Stimulated activated memory B cell treated with anti-CD40 and anti-IgM and Interleukin-4, amounts not matched to agents 10 μg/mL and 1 μg/mL and 100 μg/mL, for 72 hours (primary cell): ENCODE data around the gene EPOP.
A peak's percentile ranks its signal among the peaks of the same experiment; 100 is the strongest.
"Not testable (repeated sequence)": the region's sequence is repeated elsewhere in the genome, so short reads cannot be mapped to it uniquely, and the experiment has no call there.

Experiments
- ATAC-seq: fragments of 150-1000 bp; cut with Tn5 transposase; 2 replicates; pipeline ENCODE4 v1.10.0; 2021
- H3K27ac Mint-ChIP-seq: one replicate; pipeline ENCODE4 v1.8.0; 2022; ENCODE audit warnings: mild to moderate bottlenecking, mixed read lengths
- H3K27me3 Mint-ChIP-seq: one replicate; pipeline ENCODE4 v1.8.0; 2022; ENCODE audit warnings: mixed read lengths
- H3K36me3 Mint-ChIP-seq: one replicate; pipeline ENCODE4 v1.8.0; 2022; ENCODE audit warnings: mixed read lengths
- H3K4me1 Mint-ChIP-seq: one replicate; pipeline ENCODE4 v1.8.0; 2022; ENCODE audit warnings: mixed read lengths
- H3K4me3 Mint-ChIP-seq: one replicate; pipeline ENCODE4 v1.8.0; 2022; ENCODE audit warnings: mild to moderate bottlenecking, moderate library complexity, mixed read lengths
- H3K9me3 Mint-ChIP-seq: one replicate; pipeline ENCODE4 v1.8.0; 2022; ENCODE audit warnings: mixed read lengths

The EPOP gene

GRCh38 chr17:38653230-38653629 lies 21.5 kb downstream of the EPOP start:
- H3K27me3 Mint-ChIP-seq = peaks cover 57% of the 10 kb centered on the region
- H3K9me3 Mint-ChIP-seq = no peaks in the 10 kb centered on the region
- no peak overlapping the region for H3K4me3 Mint-ChIP-seq
- H3K27ac Mint-ChIP-seq = no peak overlapping the region
- no peaks in the 10 kb centered on the region for H3K36me3 Mint-ChIP-seq
- H3K4me1 Mint-ChIP-seq = peaks cover 24% of the 10 kb centered on the region
- no peak for ATAC-seq

GRCh38 chr17:38650653-38651173 lies 24.0 kb downstream of the EPOP start:
- H3K36me3 Mint-ChIP-seq, ATAC-seq, H3K4me3 Mint-ChIP-seq, H3K9me3 Mint-ChIP-seq, H3K27ac Mint-ChIP-seq: not testable (repeated sequence)
- peaks cover 37% of the 10 kb centered on the region for H3K27me3 Mint-ChIP-seq
- H3K4me1 Mint-ChIP-seq = peaks cover 15% of the 10 kb centered on the region

- H3K36me3 Mint-ChIP-seq = no peaks in the 10 kb centered on the region
- no peak overlapping the region for H3K4me3 Mint-ChIP-seq
- H3K27ac Mint-ChIP-seq = no peak overlapping the region
- peaks cover 59% of the 10 kb centered on the region for H3K27me3 Mint-ChIP-seq
- H3K9me3 Mint-ChIP-seq = no peaks in the 10 kb centered on the region
- ATAC-seq = no peak
- H3K4me1 Mint-ChIP-seq = no peaks in the 10 kb centered on the region
Observed at GRCh38 chr17:38637951-38638350, 36.8 kb downstream of the EPOP start.

GRCh38 chr17:38636054-38636453 lies 38.7 kb downstream of the EPOP start:
- no peak for ATAC-seq
- H3K27me3 Mint-ChIP-seq = peaks cover 59% of the 10 kb centered on the region
- H3K27ac Mint-ChIP-seq = no peak overlapping the region
- H3K9me3 Mint-ChIP-seq = no peaks in the 10 kb centered on the region
- no peaks in the 10 kb centered on the region for H3K36me3 Mint-ChIP-seq
- H3K4me1 Mint-ChIP-seq = no peaks in the 10 kb centered on the region
- no peak overlapping the region for H3K4me3 Mint-ChIP-seq

- no peak overlapping the region for H3K4me3 Mint-ChIP-seq
- no peak overlapping the region for H3K27ac Mint-ChIP-seq
- peaks cover 39% of the 10 kb centered on the region for H3K27me3 Mint-ChIP-seq
- no peaks in the 10 kb centered on the region for H3K36me3 Mint-ChIP-seq
- H3K9me3 Mint-ChIP-seq = peaks cover 3% of the 10 kb centered on the region
- H3K4me1 Mint-ChIP-seq = no peaks in the 10 kb centered on the region
- ATAC-seq = no peak
Observed at GRCh38 chr17:38632334-38632733, 42.4 kb downstream of the EPOP start.

- Mint-ChIP-seq H3K4me3 (no peak overlapping the region), H3K4me1 (peaks cover 13% of the 10 kb centered on the region), H3K27ac (no peak overlapping the region), H3K36me3 (no peaks in the 10 kb centered on the region), H3K27me3 (peaks cover 21% of the 10 kb centered on the region), H3K9me3 (peaks cover 6% of the 10 kb centered on the region)
- no peak for ATAC-seq
Observed at GRCh38 chr17:38628441-38628840, 46.3 kb downstream of the EPOP start.

- Mint-ChIP-seq H3K4me3 (no peak overlapping the region), H3K27me3 (peaks cover 26% of the 10 kb centered on the region), H3K27ac (no peak overlapping the region), H3K36me3 (no peaks in the 10 kb centered on the region), H3K9me3 (peaks cover 6% of the 10 kb centered on the region), H3K4me1 (peaks cover 13% of the 10 kb centered on the region)
- ATAC-seq = no peak
Observed at GRCh38 chr17:38627957-38628356, 46.8 kb downstream of the EPOP start.

GRCh38 chr17:38626606-38627226 lies 48.0 kb downstream of the EPOP start:
- not testable (repeated sequence) for H3K27ac Mint-ChIP-seq, H3K9me3 Mint-ChIP-seq, H3K36me3 Mint-ChIP-seq, H3K4me3 Mint-ChIP-seq, ATAC-seq
- Mint-ChIP-seq H3K27me3 (peaks cover 39% of the 10 kb centered on the region), H3K4me1 (peaks cover 13% of the 10 kb centered on the region)

- Mint-ChIP-seq H3K4me3 (no peak overlapping the region), H3K36me3 (no peaks in the 10 kb centered on the region), H3K27me3 (peaks cover 51% of the 10 kb centered on the region), H3K27ac (peak overlapping the region; percentile 29), H3K9me3 (peaks cover 6% of the 10 kb centered on the region), H3K4me1 (peaks cover 13% of the 10 kb centered on the region)
- ATAC-seq = no peak
Observed at GRCh38 chr17:38625482-38625881, 49.3 kb downstream of the EPOP start.

- H3K4me3 Mint-ChIP-seq = peak overlapping the region; percentile 38
- H3K4me1 Mint-ChIP-seq = peaks cover 13% of the 10 kb centered on the region
- H3K36me3 Mint-ChIP-seq, H3K9me3 Mint-ChIP-seq: not testable (repeated sequence)
- peaks cover 57% of the 10 kb centered on the region for H3K27me3 Mint-ChIP-seq
- H3K27ac Mint-ChIP-seq = peak overlapping the region; percentile 29
- peak; percentile 72 for ATAC-seq
Observed at GRCh38 chr17:38624782-38625355, 49.9 kb downstream of the EPOP start.
